Psoas muscle (tissue), 8 donors: ENCODE results near the gene CELF6. TPM values are rescaled to one million over a fixed set of nuclear protein-coding genes. Genes with fewer than 3 reads are reported as not detected.

Experiments
- ATAC-seq, 4 donors: fragments of 200-7000 bp; cut with Tn5 transposase; one replicate each; pipeline ENCODE4 v1.9.1; 2020; ENCODE audit warnings: moderate library complexity in 3 of 4, mild to moderate bottlenecking in 2 of 4
- DNase-seq, 2 donors: peaks; one replicate each; pipeline ENCODE4 v3.0.0-alpha.2; 2020
- H3K27ac ChIP-seq: fragments of 200-600 bp; one replicate; pipeline ENCODE4 v1.8.0; 2022
- H3K27me3 ChIP-seq, 3 donors: fragments of 200-600 bp in 1 of 3; one replicate each; pipeline versions ENCODE4 v1.6.1 to v1.8.0; 2013 to 2022; ENCODE audit warnings: low read length in 2 of 3, mild to moderate bottlenecking in 2 of 3, moderate library complexity in 1 of 3; ENCODE audit not compliant: insufficient read depth in 3 of 3
- H3K36me3 ChIP-seq, 2 donors: fragments of 200-600 bp in 1 of 2; one replicate each; pipeline versions ENCODE4 v1.6.1 to v1.8.0; 2013 to 2022; ENCODE audit warnings: low read depth in 1 of 2, mild to moderate bottlenecking in 1 of 2, moderate library complexity in 1 of 2; ENCODE audit not compliant: insufficient read depth in 1 of 2
- H3K4me1 ChIP-seq: fragments of 200-600 bp; one replicate; pipeline ENCODE4 v1.8.0; 2022
- H3K4me3 ChIP-seq: fragments of 200-600 bp; one replicate; pipeline ENCODE4 v1.8.0; 2022; ENCODE audit warnings: mild to moderate bottlenecking
- H3K9me3 ChIP-seq: fragments of 200-600 bp; one replicate; pipeline ENCODE4 v1.8.0; 2022
- WGBS, 3 donors: extraction: QIAGEN DNeasy Blood & Tissue Kit; methylation state at CpG; one replicate each; pipeline versions ENCODE4 v1.1.6 to v1.1.7; 2013; 5-methylcytosine and 5-hydroxymethylcytosine counted together
- intact Hi-C, 2 donors: fragments of 100-400 bp; cut with DNase I; formaldehyde crosslinking; loops; one replicate each; pipeline versions ENCODE4 v1.11.0 to v1.14.2; 2022
- polyA plus RNA-seq, 3 donors: library from polyadenylated mRNA; stranded (reverse); fragments of 200-250 nt; gene quantifications; one replicate each; pipeline ENCODE4 v1.2.3, GENCODE V29; 2013
- total RNA-seq, 4 donors: library from RNA; stranded (reverse); fragmentation: NEBNext Ultra II Directional in 2 of 4; extraction: Animal tissue kit (Norgen Biotek cat#: 25700) in 2 of 4; gene quantifications; one replicate each; pipeline versions ENCODE4 v1.2.1 to v1.2.4, GENCODE V29; 2021 to 2023
- TF ChIP-seq, protein P1 (sequence below): fragments of 200-600 bp; IDR thresholded peaks from one replicate; pipeline ENCODE4 v1.8.0; 2022; ENCODE audit warnings: antibody characterized with exemption
- donor health status: healthy with polysubstance abuse.
- donor health status: DM: no; HTN: no; CAD: no; lungs with moderate emphysema.
- donor health status: Bipolar disorder and iron deficiency.
- donor health status: healthy.
- donor health status: DM: yes; HTN: yes; CAD: no.
- donor health status: DM: no; HTN: no; CAD: no.
- donor health status: DM: no; HTN: no; CAD: no.
- donor health status: DM: yes; HTN: yes; CAD: no.

Gene CELF6
- total and polyA plus RNA-seq, 7 donors = 0.13 to 0.81 (median 0.20) TPM

DNA sequence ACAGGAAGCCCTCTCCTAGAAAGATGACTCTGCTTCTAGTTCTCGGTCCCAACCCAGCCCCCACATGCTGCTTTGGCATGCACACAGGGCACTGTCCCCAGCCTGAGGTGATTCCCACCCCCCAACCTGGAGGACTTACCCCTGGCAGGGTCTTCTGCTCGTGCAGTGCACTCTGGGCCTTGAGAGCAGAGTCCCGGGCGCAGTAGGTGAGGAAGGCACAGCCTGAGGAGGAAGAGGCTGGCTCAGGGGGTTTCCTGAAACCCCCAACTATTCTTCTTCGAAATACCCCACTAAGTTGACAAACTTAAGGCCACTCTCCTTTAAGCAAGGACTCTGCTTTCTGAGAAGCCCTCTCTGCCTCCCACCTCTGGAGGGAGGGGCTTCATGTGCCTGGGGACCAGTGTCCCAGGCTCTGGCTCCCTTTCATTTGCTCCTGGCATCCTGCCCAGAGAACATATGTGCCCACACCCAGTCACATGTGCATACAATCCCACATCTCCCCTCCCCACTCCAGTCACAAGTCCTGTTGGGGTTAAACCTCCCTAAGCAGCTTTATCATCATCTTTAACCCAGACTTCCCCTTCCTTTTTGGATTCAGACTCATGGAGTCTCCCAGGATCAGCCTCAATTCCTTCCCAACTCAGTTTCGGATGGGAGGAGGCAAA, 4.1 kb downstream of the CELF6 start:
- TF ChIP-seq, protein P1, sequence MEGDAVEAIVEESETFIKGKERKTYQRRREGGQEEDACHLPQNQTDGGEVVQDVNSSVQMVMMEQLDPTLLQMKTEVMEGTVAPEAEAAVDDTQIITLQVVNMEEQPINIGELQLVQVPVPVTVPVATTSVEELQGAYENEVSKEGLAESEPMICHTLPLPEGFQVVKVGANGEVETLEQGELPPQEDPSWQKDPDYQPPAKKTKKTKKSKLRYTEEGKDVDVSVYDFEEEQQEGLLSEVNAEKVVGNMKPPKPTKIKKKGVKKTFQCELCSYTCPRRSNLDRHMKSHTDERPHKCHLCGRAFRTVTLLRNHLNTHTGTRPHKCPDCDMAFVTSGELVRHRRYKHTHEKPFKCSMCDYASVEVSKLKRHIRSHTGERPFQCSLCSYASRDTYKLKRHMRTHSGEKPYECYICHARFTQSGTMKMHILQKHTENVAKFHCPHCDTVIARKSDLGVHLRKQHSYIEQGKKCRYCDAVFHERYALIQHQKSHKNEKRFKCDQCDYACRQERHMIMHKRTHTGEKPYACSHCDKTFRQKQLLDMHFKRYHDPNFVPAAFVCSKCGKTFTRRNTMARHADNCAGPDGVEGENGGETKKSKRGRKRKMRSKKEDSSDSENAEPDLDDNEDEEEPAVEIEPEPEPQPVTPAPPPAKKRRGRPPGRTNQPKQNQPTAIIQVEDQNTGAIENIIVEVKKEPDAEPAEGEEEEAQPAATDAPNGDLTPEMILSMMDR = no peak

DNA sequence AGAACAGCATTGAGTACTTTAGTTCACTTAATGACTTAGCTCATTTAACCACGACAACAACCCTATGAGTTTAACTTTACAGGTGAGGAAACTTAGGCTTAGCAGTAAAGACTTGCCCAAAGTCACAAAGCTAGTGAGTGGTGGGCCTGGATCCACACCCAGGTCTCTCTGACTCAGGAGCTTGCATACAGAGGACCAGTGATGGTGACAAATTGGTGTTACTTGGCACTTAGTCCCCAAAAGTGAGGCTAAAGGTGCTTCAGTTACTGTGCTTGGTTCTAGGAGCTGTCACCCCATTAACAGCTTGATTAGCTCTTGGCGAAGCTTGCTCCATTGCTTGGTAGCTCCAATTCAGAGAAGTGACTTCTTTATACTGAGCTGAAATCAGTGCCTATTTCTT, 6.1 kb downstream of the CELF6 start:
- H3K36me3 ChIP-seq = no peaks in the 10 kb centered on the region
- no peaks in the 10 kb centered on the region for H3K4me1 ChIP-seq
- no peaks in the 10 kb centered on the region for H3K27me3 ChIP-seq
- intact Hi-C loops = no loop called here
- H3K27ac ChIP-seq = no peak overlapping the region
- WGBS, 3 donors = 83 to 92% (median 90%) methylated on average over 2 of the region's 2 CpGs
- ATAC-seq (no peak), DNase-seq (no peak)
- no peak overlapping the region for H3K4me3 ChIP-seq
- TF ChIP-seq, protein P1 = no peak
- no peaks in the 10 kb centered on the region for H3K9me3 ChIP-seq

More for the DNA sequence above, 4.1 kb downstream of the CELF6 start:
- Histone ChIP-seq H3K9me3 (no peaks in the 10 kb centered on the region), H3K4me1 (no peaks in the 10 kb centered on the region), H3K27ac (no peak overlapping the region), H3K4me3 (no peak overlapping the region), H3K27me3 (no peaks in the 10 kb centered on the region), H3K36me3 (no peaks in the 10 kb centered on the region)
- no peak for ATAC-seq
- intact Hi-C loops = no loop called here
- WGBS, 3 donors = 59 to 65% (median 62%) methylated on average over 6 of the region's 6 CpGs
- DNase-seq = no peak

DNA sequence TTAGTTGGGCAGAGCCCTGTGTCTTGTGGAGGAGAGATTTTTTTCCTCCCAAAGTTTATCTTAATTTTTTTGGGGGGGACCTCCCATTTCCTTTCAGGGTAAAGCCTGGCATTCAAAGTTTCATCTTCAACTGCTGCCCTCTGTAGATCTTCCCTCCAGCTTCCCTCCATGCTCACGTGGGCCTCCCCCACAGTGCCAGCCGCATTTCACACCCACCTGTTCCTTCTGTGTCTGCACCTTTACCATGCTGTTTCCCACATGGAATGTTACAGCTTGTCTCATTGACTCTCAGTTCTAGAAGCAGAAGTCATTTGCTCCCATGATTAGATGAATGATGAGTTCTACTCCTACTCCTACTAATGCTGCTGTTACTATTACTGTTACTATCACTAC, 6.5 kb downstream of the CELF6 start:
- H3K36me3 ChIP-seq = no peaks in the 10 kb centered on the region
- TF ChIP-seq, protein P1 = no peak
- WGBS, 3 donors = 70 to 81% (median 75%) methylated on average over 2 of the region's 2 CpGs
- no peaks in the 10 kb centered on the region for H3K9me3 ChIP-seq
- no peak overlapping the region for H3K4me3 ChIP-seq
- intact Hi-C loops = no loop called here
- H3K4me1 ChIP-seq = no peaks in the 10 kb centered on the region
- ATAC-seq = no peak
- no peaks in the 10 kb centered on the region for H3K27me3 ChIP-seq
- no peak for DNase-seq
- H3K27ac ChIP-seq = no peak overlapping the region

DNA sequence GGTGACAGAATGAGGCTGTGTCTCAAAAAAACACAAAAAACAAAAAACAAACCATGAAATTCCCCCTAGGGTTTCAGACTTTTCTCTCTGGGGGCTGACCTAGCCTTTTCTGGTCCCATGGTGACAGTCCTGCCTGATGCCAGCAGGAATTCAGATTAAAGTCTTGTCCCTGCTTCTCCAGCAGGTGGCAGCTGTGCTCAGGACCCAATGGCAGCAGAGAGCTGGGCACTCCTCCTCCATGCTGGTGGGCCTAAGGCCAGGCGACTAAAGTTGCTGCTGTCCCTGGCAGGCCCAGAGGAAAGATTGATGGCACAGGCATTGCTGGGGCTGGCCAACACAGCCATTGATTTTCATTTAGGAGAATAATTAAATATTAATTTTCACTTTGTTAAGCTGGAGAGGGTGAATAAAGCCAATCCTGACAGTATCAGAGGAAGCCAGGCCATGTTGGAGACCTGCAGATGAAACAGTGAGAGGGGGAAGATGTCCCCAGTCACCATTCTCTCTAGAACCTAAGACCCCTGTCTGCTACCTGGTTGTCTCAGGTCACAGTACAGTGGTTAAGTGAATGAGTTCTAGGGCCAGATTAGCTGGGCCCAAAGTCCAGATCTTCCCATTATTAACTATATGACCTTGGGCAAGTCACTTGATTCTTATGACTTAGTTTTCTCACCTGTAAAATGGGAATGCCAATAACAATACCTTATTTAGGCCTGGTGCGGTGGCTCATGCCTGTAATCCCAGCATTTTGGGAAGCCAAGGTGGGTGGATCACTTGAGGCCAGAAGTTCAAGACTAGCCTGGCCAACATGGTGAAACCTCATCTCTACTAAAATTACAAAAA, 7.1 kb downstream of the CELF6 start:
- WGBS, 3 donors = 49 to 55% (median 50%) methylated on average over 2 of the region's 2 CpGs
- DNase-seq (peak; percentile 50 to 79), ATAC-seq (peak; percentile 79 to 91 (median 90))
- TF ChIP-seq, protein P1 = peak; percentile 52
- Histone ChIP-seq H3K27ac (no peak overlapping the region), H3K4me1 (no peaks in the 10 kb centered on the region), H3K9me3 (no peaks in the 10 kb centered on the region), H3K4me3 (no peak overlapping the region), H3K36me3 (no peaks in the 10 kb centered on the region), H3K27me3 (no peaks in the 10 kb centered on the region)
- intact Hi-C loops = no loop called here
